Measurements from ENCODE around the gene MOB3B. TPM values are rescaled to one million over a fixed set of nuclear protein-coding genes. Genes with fewer than 3 reads are reported as not detected.
"Not testable (repeated sequence)": the region's sequence is repeated elsewhere in the genome, so short reads cannot be mapped to it uniquely, and the experiment has no call there.

The MOB3B gene
- polyA plus RNA-seq, 2 donors, result 2.0 to 2.5 TPM

GRCh38 chr9:27503623-27504022 is 26.0 kb downstream of the MOB3B start:
- 89% methylated on average over 4 of the region's 4 CpGs for WGBS, 2 donors
- no peaks in the 10 kb centered on the region for H3K27me3 ChIP-seq (ENCODE audit: control insufficient read depth in 1 of 2, insufficient read depth in 2 of 2, low read length in 2 of 2)
- H3K9me3 ChIP-seq (ENCODE audit: control insufficient read depth in 2 of 2, insufficient read depth in 1 of 2, low read depth in 1 of 2, low read length in 1 of 2), result no peaks in the 10 kb centered on the region
- H3K36me3 ChIP-seq (ENCODE audit: control insufficient read depth in 2 of 2, insufficient read depth in 2 of 2, low read length in 1 of 2), result no peaks in the 10 kb centered on the region
- H3K4me3 ChIP-seq (ENCODE audit: low read depth in 1 of 2, low read length in 2 of 2), result no peak overlapping the region
- H3K4me1 ChIP-seq (ENCODE audit: control insufficient read depth in 2 of 2, insufficient read depth in 2 of 2, low read length in 1 of 2), result no peaks in the 10 kb centered on the region
- no peak overlapping the region for H3K27ac ChIP-seq (ENCODE audit: low read depth in 2 of 2, low read length in 1 of 2)

- not testable (repeated sequence) for H3K27ac ChIP-seq (ENCODE audit: low read depth in 2 of 2, low read length in 1 of 2); H3K4me1 ChIP-seq (ENCODE audit: control insufficient read depth in 2 of 2, insufficient read depth in 2 of 2, low read length in 1 of 2); H3K9me3 ChIP-seq (ENCODE audit: control insufficient read depth in 2 of 2, insufficient read depth in 1 of 2, low read depth in 1 of 2, low read length in 1 of 2); H3K36me3 ChIP-seq (ENCODE audit: control insufficient read depth in 2 of 2, insufficient read depth in 2 of 2, low read length in 1 of 2); H3K27me3 ChIP-seq (ENCODE audit: control insufficient read depth in 1 of 2, insufficient read depth in 2 of 2, low read length in 2 of 2); H3K4me3 ChIP-seq (ENCODE audit: low read depth in 1 of 2, low read length in 2 of 2)
- WGBS, 2 donors, result 89 to 91% methylated on average over 3 of the region's 3 CpGs
Observed at GRCh38 chr9:27500902-27501301, 28.7 kb downstream of the MOB3B start.

GRCh38 chr9:27499451-27499850 is 30.2 kb downstream of the MOB3B start:
- Histone ChIP-seq H3K27ac (ENCODE audit: low read depth in 2 of 2, low read length in 1 of 2) (no peak overlapping the region), H3K36me3 (ENCODE audit: control insufficient read depth in 2 of 2, insufficient read depth in 2 of 2, low read length in 1 of 2) (no peaks in the 10 kb centered on the region), H3K4me3 (ENCODE audit: low read depth in 1 of 2, low read length in 2 of 2) (no peak overlapping the region), H3K27me3 (ENCODE audit: control insufficient read depth in 1 of 2, insufficient read depth in 2 of 2, low read length in 2 of 2) (no peaks in the 10 kb centered on the region), H3K9me3 (ENCODE audit: control insufficient read depth in 2 of 2, insufficient read depth in 1 of 2, low read depth in 1 of 2, low read length in 1 of 2) (no peaks in the 10 kb centered on the region), H3K4me1 (ENCODE audit: control insufficient read depth in 2 of 2, insufficient read depth in 2 of 2, low read length in 1 of 2) (no peaks in the 10 kb centered on the region)
- WGBS, 2 donors, result 18 to 40% methylated on average over 2 of the region's 2 CpGs

DNA sequence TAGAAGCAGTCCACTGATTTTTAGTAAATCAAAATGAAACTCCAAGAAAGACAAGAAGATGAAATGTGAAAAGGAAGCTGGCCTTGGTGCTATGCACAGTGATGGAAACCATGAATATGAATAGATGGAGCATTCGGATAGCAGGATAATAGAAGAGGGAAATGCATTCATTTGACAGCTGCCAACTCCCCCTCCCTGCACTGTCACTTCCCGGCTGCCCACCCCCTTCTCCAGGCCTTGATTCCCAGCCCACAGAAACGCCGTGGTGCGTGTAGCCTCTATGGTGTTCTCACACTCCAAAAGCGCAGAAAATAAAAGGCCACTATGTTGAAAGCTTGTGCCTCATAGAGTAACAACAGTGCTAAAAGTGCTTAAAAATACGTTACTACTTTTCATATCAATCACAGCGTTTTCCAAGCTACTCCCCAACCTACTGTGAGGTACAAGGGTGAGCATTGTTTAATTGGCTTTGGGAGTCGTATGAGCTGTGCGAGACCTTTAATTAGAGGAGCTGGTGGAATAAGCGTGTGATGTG is 31.7 kb downstream of the MOB3B start:
- Histone ChIP-seq H3K27ac (ENCODE audit: low read depth in 2 of 2, low read length in 1 of 2) (no peak overlapping the region), H3K4me3 (ENCODE audit: low read depth in 1 of 2, low read length in 2 of 2) (no peak overlapping the region), H3K36me3 (ENCODE audit: control insufficient read depth in 2 of 2, insufficient read depth in 2 of 2, low read length in 1 of 2) (no peaks in the 10 kb centered on the region), H3K4me1 (ENCODE audit: control insufficient read depth in 2 of 2, insufficient read depth in 2 of 2, low read length in 1 of 2) (no peaks in the 10 kb centered on the region), H3K27me3 (ENCODE audit: control insufficient read depth in 1 of 2, insufficient read depth in 2 of 2, low read length in 2 of 2) (no peaks in the 10 kb centered on the region), H3K9me3 (ENCODE audit: control insufficient read depth in 2 of 2, insufficient read depth in 1 of 2, low read depth in 1 of 2, low read length in 1 of 2) (no peaks in the 10 kb centered on the region)
- WGBS, 2 donors, result 69 to 84% methylated on average over 11 of the region's 11 CpGs

- Histone ChIP-seq H3K4me1 (ENCODE audit: control insufficient read depth in 2 of 2, insufficient read depth in 2 of 2, low read length in 1 of 2) (no peaks in the 10 kb centered on the region), H3K27me3 (ENCODE audit: control insufficient read depth in 1 of 2, insufficient read depth in 2 of 2, low read length in 2 of 2) (no peaks in the 10 kb centered on the region), H3K9me3 (ENCODE audit: control insufficient read depth in 2 of 2, insufficient read depth in 1 of 2, low read depth in 1 of 2, low read length in 1 of 2) (no peaks in the 10 kb centered on the region), H3K4me3 (ENCODE audit: low read depth in 1 of 2, low read length in 2 of 2) (no peak overlapping the region), H3K27ac (ENCODE audit: low read depth in 2 of 2, low read length in 1 of 2) (no peak overlapping the region), H3K36me3 (ENCODE audit: control insufficient read depth in 2 of 2, insufficient read depth in 2 of 2, low read length in 1 of 2) (no peaks in the 10 kb centered on the region)
- 31 to 45% methylated on average over 3 of the region's 3 CpGs for WGBS, 2 donors
Observed at GRCh38 chr9:27496135-27496504, 33.5 kb downstream of the MOB3B start.

- no peak overlapping the region for H3K4me3 ChIP-seq (ENCODE audit: low read depth in 1 of 2, low read length in 2 of 2)
- H3K4me1 ChIP-seq (ENCODE audit: control insufficient read depth in 2 of 2, insufficient read depth in 2 of 2, low read length in 1 of 2), result no peaks in the 10 kb centered on the region
- no peaks in the 10 kb centered on the region for H3K36me3 ChIP-seq (ENCODE audit: control insufficient read depth in 2 of 2, insufficient read depth in 2 of 2, low read length in 1 of 2)
- no peaks in the 10 kb centered on the region for H3K27me3 ChIP-seq (ENCODE audit: control insufficient read depth in 1 of 2, insufficient read depth in 2 of 2, low read length in 2 of 2)
- H3K27ac ChIP-seq (ENCODE audit: low read depth in 2 of 2, low read length in 1 of 2), result no peak overlapping the region
- no peaks in the 10 kb centered on the region for H3K9me3 ChIP-seq (ENCODE audit: control insufficient read depth in 2 of 2, insufficient read depth in 1 of 2, low read depth in 1 of 2, low read length in 1 of 2)
- 46 to 62% methylated on average over 3 of the region's 3 CpGs for WGBS, 2 donors
Observed at GRCh38 chr9:27495480-27496134, 34.0 kb downstream of the MOB3B start.

DNA sequence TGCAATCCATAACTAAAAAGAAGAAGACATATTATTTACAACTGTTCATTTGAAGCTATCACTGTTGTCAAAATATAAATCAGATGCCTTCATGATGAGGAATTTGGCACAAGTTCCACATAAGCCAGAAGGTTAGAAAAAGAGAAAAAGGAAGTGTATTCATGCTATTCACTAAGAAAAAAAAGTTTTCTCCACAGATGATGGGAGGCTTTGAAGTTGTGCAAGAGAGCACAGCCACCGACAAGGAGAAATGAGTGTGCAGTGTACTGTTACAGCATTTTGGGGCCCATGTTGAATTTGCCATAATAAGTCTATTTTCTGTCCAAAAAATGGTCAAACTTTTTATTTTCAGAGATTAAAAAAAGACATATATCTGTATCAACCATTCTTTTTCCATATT is 38.5 kb downstream of the MOB3B start:
- no peaks in the 10 kb centered on the region for H3K36me3 ChIP-seq (ENCODE audit: control insufficient read depth in 2 of 2, insufficient read depth in 2 of 2, low read length in 1 of 2)
- no peak overlapping the region for H3K4me3 ChIP-seq (ENCODE audit: low read depth in 1 of 2, low read length in 2 of 2)
- no peaks in the 10 kb centered on the region for H3K9me3 ChIP-seq (ENCODE audit: control insufficient read depth in 2 of 2, insufficient read depth in 1 of 2, low read depth in 1 of 2, low read length in 1 of 2)
- 39 to 43% methylated on average over 1 of the region's 1 CpG for WGBS, 2 donors
- no peak overlapping the region for H3K27ac ChIP-seq (ENCODE audit: low read depth in 2 of 2, low read length in 1 of 2)
- H3K4me1 ChIP-seq (ENCODE audit: control insufficient read depth in 2 of 2, insufficient read depth in 2 of 2, low read length in 1 of 2), result no peaks in the 10 kb centered on the region
- H3K27me3 ChIP-seq (ENCODE audit: control insufficient read depth in 1 of 2, insufficient read depth in 2 of 2, low read length in 2 of 2), result no peaks in the 10 kb centered on the region

DNA sequence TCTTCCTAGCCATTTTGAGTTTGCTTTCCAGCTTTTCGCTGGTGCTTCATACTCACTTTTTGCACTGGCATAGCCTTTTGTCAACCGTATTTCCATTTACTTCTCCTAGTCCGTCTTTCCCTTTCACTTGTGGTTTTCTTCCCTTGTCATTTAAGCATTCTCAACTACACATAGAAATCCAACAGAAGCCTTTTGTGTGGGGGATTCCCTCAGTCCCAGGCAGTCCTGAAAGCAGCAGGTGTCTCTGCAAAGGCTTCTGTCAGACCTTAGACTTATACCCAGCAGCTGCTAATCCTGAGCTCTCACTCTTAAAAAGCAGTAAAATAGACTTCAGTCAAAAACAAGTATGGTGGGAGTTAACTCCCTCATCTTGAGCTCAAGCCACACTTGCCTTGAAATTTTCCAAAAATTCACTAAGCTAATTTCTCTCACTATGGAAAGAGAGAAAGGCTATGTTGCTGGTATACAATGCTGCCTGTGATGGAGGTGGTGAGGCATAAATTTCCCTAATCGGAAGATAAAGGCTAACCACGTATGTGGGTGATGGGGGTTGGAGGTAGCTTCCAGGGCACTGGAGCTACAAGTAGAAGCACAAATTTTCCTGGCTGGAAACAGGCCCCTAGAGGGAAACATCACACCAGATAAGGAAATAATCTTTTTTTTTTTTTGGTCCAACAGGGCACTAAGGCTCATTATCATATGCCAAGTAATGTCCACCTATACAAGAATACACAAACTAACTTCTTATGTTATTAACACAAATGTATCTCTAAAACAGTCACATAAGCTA is 40.3 kb downstream of the MOB3B start:
- Histone ChIP-seq H3K36me3 (ENCODE audit: control insufficient read depth in 2 of 2, insufficient read depth in 2 of 2, low read length in 1 of 2) (no peaks in the 10 kb centered on the region), H3K27ac (ENCODE audit: low read depth in 2 of 2, low read length in 1 of 2) (no peak overlapping the region), H3K27me3 (ENCODE audit: control insufficient read depth in 1 of 2, insufficient read depth in 2 of 2, low read length in 2 of 2) (no peaks in the 10 kb centered on the region), H3K4me3 (ENCODE audit: low read depth in 1 of 2, low read length in 2 of 2) (no peak overlapping the region), H3K4me1 (ENCODE audit: control insufficient read depth in 2 of 2, insufficient read depth in 2 of 2, low read length in 1 of 2) (no peaks in the 10 kb centered on the region), H3K9me3 (ENCODE audit: control insufficient read depth in 2 of 2, insufficient read depth in 1 of 2, low read depth in 1 of 2, low read length in 1 of 2) (no peaks in the 10 kb centered on the region)
- 86 to 88% methylated on average over 5 of the region's 5 CpGs for WGBS, 2 donors

DNA sequence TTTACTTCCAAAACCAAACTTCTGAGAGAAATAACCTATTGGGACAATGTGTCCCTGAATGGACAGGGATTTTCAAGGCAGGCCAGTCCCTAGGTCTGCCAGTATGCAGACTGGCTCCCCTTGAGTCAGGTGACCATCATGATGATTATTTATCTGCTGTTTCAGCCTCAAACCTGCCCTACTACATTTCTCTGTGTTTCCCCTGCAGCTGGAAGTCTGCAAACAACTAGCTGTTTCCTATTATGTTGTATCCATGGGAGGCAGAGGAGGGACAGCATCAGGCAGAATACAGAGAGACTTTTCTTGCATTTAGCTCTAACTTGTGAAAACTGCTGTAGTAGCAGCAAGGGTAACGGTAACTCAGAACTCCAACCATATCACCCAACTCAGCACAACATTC is 41.7 kb downstream of the MOB3B start:
- WGBS, 2 donors, result 86 to 98% methylated on average over 1 of the region's 1 CpG
- H3K4me1 ChIP-seq (ENCODE audit: control insufficient read depth in 2 of 2, insufficient read depth in 2 of 2, low read length in 1 of 2), result no peaks in the 10 kb centered on the region
- H3K27ac ChIP-seq (ENCODE audit: low read depth in 2 of 2, low read length in 1 of 2), result no peak overlapping the region
- no peak overlapping the region for H3K4me3 ChIP-seq (ENCODE audit: low read depth in 1 of 2, low read length in 2 of 2)
- H3K9me3 ChIP-seq (ENCODE audit: control insufficient read depth in 2 of 2, insufficient read depth in 1 of 2, low read depth in 1 of 2, low read length in 1 of 2), result no peaks in the 10 kb centered on the region
- no peaks in the 10 kb centered on the region for H3K27me3 ChIP-seq (ENCODE audit: control insufficient read depth in 1 of 2, insufficient read depth in 2 of 2, low read length in 2 of 2)
- no peaks in the 10 kb centered on the region for H3K36me3 ChIP-seq (ENCODE audit: control insufficient read depth in 2 of 2, insufficient read depth in 2 of 2, low read length in 1 of 2)
